ENCODE results near the gene KHDRBS2.
"Not testable (repeated sequence)": the region's sequence is repeated elsewhere in the genome, so short reads cannot be mapped to it uniquely, and the experiment has no call there.

The KHDRBS2 gene

GRCh38 chr6:61868507-61869080 is 417.4 kb downstream of the KHDRBS2 start:
- no peak for DNase-seq (ENCODE audit: low spot score)

GRCh38 chr6:61867635-61868034 is 418.4 kb downstream of the KHDRBS2 start:
- no peak for DNase-seq (ENCODE audit: low spot score)

GRCh38 chr6:61857541-61857940 is 428.5 kb downstream of the KHDRBS2 start:
- DNase-seq (ENCODE audit: low spot score) = no peak

GRCh38 chr6:61841958-61842357 is 444.1 kb downstream of the KHDRBS2 start:
- no peak for DNase-seq (ENCODE audit: low spot score)

- no peak for DNase-seq (ENCODE audit: low spot score)
Observed at GRCh38 chr6:61835237-61835636, 450.8 kb downstream of the KHDRBS2 start.

GRCh38 chr6:61833176-61833755 is 452.8 kb downstream of the KHDRBS2 start:
- no peak for DNase-seq (ENCODE audit: low spot score)

GRCh38 chr6:61817716-61818115 is 468.3 kb downstream of the KHDRBS2 start:
- no peak for DNase-seq (ENCODE audit: low spot score)

- DNase-seq (ENCODE audit: low spot score) = no peak
Observed at GRCh38 chr6:61810047-61810446, 476.0 kb downstream of the KHDRBS2 start.

GRCh38 chr6:61809004-61809595 is 476.9 kb downstream of the KHDRBS2 start:
- no peak for DNase-seq (ENCODE audit: low spot score)

GRCh38 chr6:61787998-61788397 is 498.0 kb downstream of the KHDRBS2 start:
- DNase-seq (ENCODE audit: low spot score) = no peak

GRCh38 chr6:61769446-61769845 is 516.6 kb downstream of the KHDRBS2 start:
- DNase-seq (ENCODE audit: low spot score) = not testable (repeated sequence)

- no peak for DNase-seq (ENCODE audit: low spot score)
Observed at GRCh38 chr6:61755739-61756138, 530.3 kb downstream of the KHDRBS2 start.

- DNase-seq (ENCODE audit: low spot score) = no peak
Observed at GRCh38 chr6:61751986-61752385, 534.0 kb downstream of the KHDRBS2 start.

GRCh38 chr6:61745994-61746393 is 540.0 kb downstream of the KHDRBS2 start:
- no peak for DNase-seq (ENCODE audit: low spot score)

GRCh38 chr6:61711849-61712248 is 574.2 kb downstream of the KHDRBS2 start:
- no peak for DNase-seq (ENCODE audit: low spot score)

- no peak for DNase-seq (ENCODE audit: low spot score)
Observed at GRCh38 chr6:61688165-61688564, 597.9 kb downstream of the KHDRBS2 start.

- DNase-seq (ENCODE audit: low spot score) = no peak
Observed at GRCh38 chr6:61682562-61682961, 603.5 kb downstream of the KHDRBS2 start.

GRCh38 chr6:61679625-61680024 is 606.4 kb downstream of the KHDRBS2 start:
- DNase-seq (ENCODE audit: low spot score) = no peak

- DNase-seq (ENCODE audit: low spot score) = no peak
Observed at GRCh38 chr6:61675734-61676133, 610.3 kb downstream of the KHDRBS2 start.

GRCh38 chr6:61649845-61650244 is 636.2 kb downstream of the KHDRBS2 start:
- no peak for DNase-seq (ENCODE audit: low spot score)

GRCh38 chr6:61640463-61640862 is 645.6 kb downstream of the KHDRBS2 start:
- DNase-seq (ENCODE audit: low spot score) = no peak
